SIG-M5 treated with dmso at 0.1 percent for 504 hours (cell line): ENCODE measurements around the gene RAPGEF6.
"Not testable (repeated sequence)": the region's sequence is repeated elsewhere in the genome, so short reads cannot be mapped to it uniquely, and the experiment has no call there.

Experiments
- DNase-seq: peaks from one replicate; lab custom pipeline; 2025; ENCODE audit not compliant: unreplicated experiment; lab: John Stamatoyannopoulos, UW

The RAPGEF6 gene

GRCh38 chr5:131389096-131389868, 245.7 kb downstream of the RAPGEF6 start:
- no peak for DNase-seq

GRCh38 chr5:131387255-131387654, 247.8 kb downstream of the RAPGEF6 start:
- DNase-seq = no peak

GRCh38 chr5:131386779-131387178, 248.2 kb downstream of the RAPGEF6 start:
- DNase-seq = peak; percentile 21

- no peak for DNase-seq
Observed at GRCh38 chr5:131386124-131386523, 248.9 kb downstream of the RAPGEF6 start.

- no peak for DNase-seq
Observed at GRCh38 chr5:131384616-131385214, 250.3 kb downstream of the RAPGEF6 start.

- no peak for DNase-seq
Observed at GRCh38 chr5:131384173-131384572, 250.9 kb downstream of the RAPGEF6 start.

- DNase-seq = peak; percentile 82
Observed at GRCh38 chr5:131382407-131383395, 252.3 kb downstream of the RAPGEF6 start.

- no peak for DNase-seq
Observed at GRCh38 chr5:131381777-131382176, 253.3 kb downstream of the RAPGEF6 start.

- no peak for DNase-seq
Observed at GRCh38 chr5:131381021-131381420, 254.0 kb downstream of the RAPGEF6 start.

GRCh38 chr5:131380238-131380637, 254.8 kb downstream of the RAPGEF6 start:
- DNase-seq = not testable (repeated sequence)

GRCh38 chr5:131379723-131380122, 255.3 kb downstream of the RAPGEF6 start:
- DNase-seq = no peak

- no peak for DNase-seq
Observed at GRCh38 chr5:131378721-131379541, 256.1 kb downstream of the RAPGEF6 start.

GRCh38 chr5:131377785-131378325, 257.2 kb downstream of the RAPGEF6 start:
- DNase-seq = no peak

- DNase-seq = no peak
Observed at GRCh38 chr5:131377346-131377745, 257.7 kb downstream of the RAPGEF6 start.

GRCh38 chr5:131375351-131375750, 259.7 kb downstream of the RAPGEF6 start:
- DNase-seq = no peak
